ENCODE measurements around the gene AURKAIP1. TPM values are rescaled to one million over a fixed set of nuclear protein-coding genes. Genes with fewer than 3 reads are reported as not detected.
A peak's percentile ranks its signal among the peaks of the same experiment; 100 is the strongest.

The AURKAIP1 gene
- total and polyA plus RNA-seq, 2 of the 13 experiments (the other 11 are each of a cell fraction or from before 2014, with no cell fraction given): 69.5 to 175 TPM

- TF ChIP-seq CBX5 (CRISPR knock-in tag; IDR thresholded peaks at IDR 0.05; ENCODE audit: borderline replicate concordance) (0 out of 2 replicates have a peak, but pooled peaks have one; percentile 11), ZMYM4 (CRISPR knock-in tag; IDR thresholded peaks at IDR 0.05) (no peak; the same call in 1 of the 2 replicates), ZSCAN12 (CRISPR knock-in tag; IDR thresholded peaks at IDR 0.05) (no peak), ZNF878 (CRISPR knock-in tag; IDR thresholded peaks at IDR 0.05) (0 out of 2 replicates have a peak, but pooled peaks have one; percentile 29), XBP1 (CRISPR knock-in tag; IDR thresholded peaks at IDR 0.05) (no peak), SMAD9 (CRISPR knock-in tag; IDR thresholded peaks at IDR 0.05) (no peak), ZNF747 (CRISPR knock-in tag; IDR thresholded peaks at IDR 0.05; ENCODE audit: borderline replicate concordance) (no peak), TRIM24 (CRISPR knock-in tag; IDR thresholded peaks at IDR 0.05) (no peak), ZNF781 (CRISPR knock-in tag; IDR thresholded peaks at IDR 0.05; ENCODE audit: borderline replicate concordance, not compliant biosample characterization) (no peak), ZSCAN22 (CRISPR knock-in tag; IDR thresholded peaks at IDR 0.05) (no peak), MBD4 (IDR thresholded peaks at IDR 0.05; ENCODE audit: borderline replicate concordance, low read length) (no peak), FOXC1 (CRISPR knock-in tag; IDR thresholded peaks at IDR 0.05; ENCODE audit: borderline replicate concordance) (peak; percentile 36; the same call in 1 of the 2 replicates), JUND (CRISPR knock-in tag; IDR thresholded peaks at IDR 0.05) (no peak), MATR3 (CRISPR knock-in tag; IDR thresholded peaks at IDR 0.05) (no peak), BORCS8-MEF2B (CRISPR knock-in tag; IDR thresholded peaks at IDR 0.05) (peak; percentile 12; the same call in 1 of the 2 replicates), ZNF883 (CRISPR knock-in tag; IDR thresholded peaks at IDR 0.05; ENCODE audit: not compliant biosample characterization) (no peak), SIX4 (CRISPR knock-in tag; IDR thresholded peaks at IDR 0.05) (peak; percentile 73; the same call in 1 of the 2 replicates), ZNF547 (CRISPR knock-in tag; IDR thresholded peaks at IDR 0.05) (0 out of 2 replicates have a peak, but pooled peaks have one; percentile 4)
- TF ChIP-seq, protein P1, sequence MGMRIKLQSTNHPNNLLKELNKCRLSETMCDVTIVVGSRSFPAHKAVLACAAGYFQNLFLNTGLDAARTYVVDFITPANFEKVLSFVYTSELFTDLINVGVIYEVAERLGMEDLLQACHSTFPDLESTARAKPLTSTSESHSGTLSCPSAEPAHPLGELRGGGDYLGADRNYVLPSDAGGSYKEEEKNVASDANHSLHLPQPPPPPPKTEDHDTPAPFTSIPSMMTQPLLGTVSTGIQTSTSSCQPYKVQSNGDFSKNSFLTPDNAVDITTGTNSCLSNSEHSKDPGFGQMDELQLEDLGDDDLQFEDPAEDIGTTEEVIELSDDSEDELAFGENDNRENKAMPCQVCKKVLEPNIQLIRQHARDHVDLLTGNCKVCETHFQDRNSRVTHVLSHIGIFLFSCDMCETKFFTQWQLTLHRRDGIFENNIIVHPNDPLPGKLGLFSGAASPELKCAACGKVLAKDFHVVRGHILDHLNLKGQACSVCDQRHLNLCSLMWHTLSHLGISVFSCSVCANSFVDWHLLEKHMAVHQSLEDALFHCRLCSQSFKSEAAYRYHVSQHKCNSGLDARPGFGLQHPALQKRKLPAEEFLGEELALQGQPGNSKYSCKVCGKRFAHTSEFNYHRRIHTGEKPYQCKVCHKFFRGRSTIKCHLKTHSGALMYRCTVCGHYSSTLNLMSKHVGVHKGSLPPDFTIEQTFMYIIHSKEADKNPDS (CRISPR knock-in tag; IDR thresholded peaks at IDR 0.05): no peak
- TF ChIP-seq, protein P2, sequence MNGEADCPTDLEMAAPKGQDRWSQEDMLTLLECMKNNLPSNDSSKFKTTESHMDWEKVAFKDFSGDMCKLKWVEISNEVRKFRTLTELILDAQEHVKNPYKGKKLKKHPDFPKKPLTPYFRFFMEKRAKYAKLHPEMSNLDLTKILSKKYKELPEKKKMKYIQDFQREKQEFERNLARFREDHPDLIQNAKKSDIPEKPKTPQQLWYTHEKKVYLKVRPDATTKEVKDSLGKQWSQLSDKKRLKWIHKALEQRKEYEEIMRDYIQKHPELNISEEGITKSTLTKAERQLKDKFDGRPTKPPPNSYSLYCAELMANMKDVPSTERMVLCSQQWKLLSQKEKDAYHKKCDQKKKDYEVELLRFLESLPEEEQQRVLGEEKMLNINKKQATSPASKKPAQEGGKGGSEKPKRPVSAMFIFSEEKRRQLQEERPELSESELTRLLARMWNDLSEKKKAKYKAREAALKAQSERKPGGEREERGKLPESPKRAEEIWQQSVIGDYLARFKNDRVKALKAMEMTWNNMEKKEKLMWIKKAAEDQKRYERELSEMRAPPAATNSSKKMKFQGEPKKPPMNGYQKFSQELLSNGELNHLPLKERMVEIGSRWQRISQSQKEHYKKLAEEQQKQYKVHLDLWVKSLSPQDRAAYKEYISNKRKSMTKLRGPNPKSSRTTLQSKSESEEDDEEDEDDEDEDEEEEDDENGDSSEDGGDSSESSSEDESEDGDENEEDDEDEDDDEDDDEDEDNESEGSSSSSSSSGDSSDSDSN (CRISPR knock-in tag; IDR thresholded peaks at IDR 0.05): peak; percentile 86
- TF ChIP-seq, protein P3, sequence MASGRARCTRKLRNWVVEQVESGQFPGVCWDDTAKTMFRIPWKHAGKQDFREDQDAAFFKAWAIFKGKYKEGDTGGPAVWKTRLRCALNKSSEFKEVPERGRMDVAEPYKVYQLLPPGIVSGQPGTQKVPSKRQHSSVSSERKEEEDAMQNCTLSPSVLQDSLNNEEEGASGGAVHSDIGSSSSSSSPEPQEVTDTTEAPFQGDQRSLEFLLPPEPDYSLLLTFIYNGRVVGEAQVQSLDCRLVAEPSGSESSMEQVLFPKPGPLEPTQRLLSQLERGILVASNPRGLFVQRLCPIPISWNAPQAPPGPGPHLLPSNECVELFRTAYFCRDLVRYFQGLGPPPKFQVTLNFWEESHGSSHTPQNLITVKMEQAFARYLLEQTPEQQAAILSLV (CRISPR knock-in tag; IDR thresholded peaks at IDR 0.05; ENCODE audit: borderline replicate concordance): 0 out of 2 replicates have a peak, but pooled peaks have one; percentile 49
- TF ChIP-seq, protein P4, sequence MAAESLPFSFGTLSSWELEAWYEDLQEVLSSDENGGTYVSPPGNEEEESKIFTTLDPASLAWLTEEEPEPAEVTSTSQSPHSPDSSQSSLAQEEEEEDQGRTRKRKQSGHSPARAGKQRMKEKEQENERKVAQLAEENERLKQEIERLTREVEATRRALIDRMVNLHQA (CRISPR knock-in tag; IDR thresholded peaks at IDR 0.05): no peak
- TF ChIP-seq, protein P5, sequence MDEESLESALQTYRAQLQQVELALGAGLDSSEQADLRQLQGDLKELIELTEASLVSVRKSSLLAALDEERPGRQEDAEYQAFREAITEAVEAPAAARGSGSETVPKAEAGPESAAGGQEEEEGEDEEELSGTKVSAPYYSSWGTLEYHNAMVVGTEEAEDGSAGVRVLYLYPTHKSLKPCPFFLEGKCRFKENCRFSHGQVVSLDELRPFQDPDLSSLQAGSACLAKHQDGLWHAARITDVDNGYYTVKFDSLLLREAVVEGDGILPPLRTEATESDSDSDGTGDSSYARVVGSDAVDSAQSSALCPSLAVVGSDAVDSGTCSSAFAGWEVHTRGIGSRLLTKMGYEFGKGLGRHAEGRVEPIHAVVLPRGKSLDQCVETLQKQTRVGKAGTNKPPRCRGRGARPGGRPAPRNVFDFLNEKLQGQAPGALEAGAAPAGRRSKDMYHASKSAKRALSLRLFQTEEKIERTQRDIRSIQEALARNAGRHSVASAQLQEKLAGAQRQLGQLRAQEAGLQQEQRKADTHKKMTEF (CRISPR knock-in tag; IDR thresholded peaks at IDR 0.05): peak; percentile 63; the same call in 1 of the 2 replicates
Measured at GRCh38 chr1:1347663-1348419, 27.2 kb downstream of the AURKAIP1 start (continued).
